Left ventricle myocardium inferior (tissue), 1 donor: ENCODE results near the gene CACNG6. TPM values are rescaled to one million over a fixed set of nuclear protein-coding genes. Genes with fewer than 3 reads are reported as not detected.
"Not testable (repeated sequence)": the region's sequence is repeated elsewhere in the genome, so short reads cannot be mapped to it uniquely, and the experiment has no call there.

ENCODE experiments used
- DNase-seq: peaks from one replicate; pipeline ENCODE4 v3.0.0-alpha.2; 2020
- H3K27ac ChIP-seq: fragments of 200-600 bp; replicated peaks from 2 replicates; pipeline ENCODE4 v1.8.0; 2021
- H3K27me3 ChIP-seq: fragments of 200-600 bp; 2 replicates; pipeline ENCODE4 v1.8.0; 2021; ENCODE audit warnings: low read depth
- H3K36me3 ChIP-seq: fragments of 200-600 bp; 2 replicates; pipeline ENCODE4 v1.8.0; 2021
- H3K4me1 ChIP-seq: fragments of 200-600 bp; 2 replicates; pipeline ENCODE4 v1.8.0; 2021
- H3K4me3 ChIP-seq: fragments of 200-600 bp; 2 replicates; pipeline ENCODE4 v1.8.0; 2021; ENCODE audit warnings: mild to moderate bottlenecking, moderate library complexity
- H3K9me3 ChIP-seq: fragments of 200-600 bp; replicated peaks from 2 replicates; pipeline ENCODE4 v1.8.0; 2021
- intact Hi-C: fragments of 100-400 bp; cut with micrococcal nuclease; formaldehyde crosslinking; loops from one replicate; pipeline ENCODE4 v1.11.0; 2022
- total RNA-seq: library from RNA; stranded (reverse); fragmentation: NEBNext Ultra II Directional; extraction: Animal tissue kit (Norgen Biotek cat#: 25700); gene quantifications from one replicate; pipeline ENCODE4 v1.2.1, GENCODE V29; 2021
- TF ChIP-seq, protein P1 (sequence below): fragments of 200-600 bp; IDR thresholded peaks from 2 replicates; pipeline ENCODE4 v1.8.0; 2021; ENCODE audit warnings: antibody characterized with exemption, mild to moderate bottlenecking, borderline replicate concordance
- donor health status: DM: no; HTN: yes; CAD: no; lungs with severe emphysema.

Gene CACNG6
- total RNA-seq, 1 donor from 2014 or later = not detected

DNA sequence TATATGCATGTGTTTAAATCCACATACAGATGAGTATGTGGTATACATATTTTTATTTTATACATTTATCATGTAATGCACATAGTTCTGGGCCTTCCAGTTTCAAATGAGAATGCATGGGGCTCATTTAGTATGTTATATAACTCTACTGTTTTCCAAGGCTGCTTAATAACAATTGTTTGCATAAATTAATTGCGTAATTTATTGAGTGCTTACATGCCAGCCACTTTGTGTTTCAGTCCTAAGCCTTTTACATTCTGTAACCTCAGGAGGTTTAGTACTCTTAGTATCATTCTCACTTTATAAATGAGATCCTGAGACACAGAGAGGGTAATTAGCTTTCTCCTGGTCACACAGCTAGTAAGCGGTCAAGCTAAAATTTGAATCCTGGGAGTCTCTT is 45.4 kb upstream of the CACNG6 start:
- no peak for DNase-seq
- Histone ChIP-seq H3K27ac (no peak overlapping the region), H3K4me3 (no peak overlapping the region), H3K36me3 (no peaks in the 10 kb centered on the region), H3K27me3 (peaks cover 96% of the 10 kb centered on the region), H3K9me3 (no peaks in the 10 kb centered on the region), H3K4me1 (no peaks in the 10 kb centered on the region)
- TF ChIP-seq, protein P1, sequence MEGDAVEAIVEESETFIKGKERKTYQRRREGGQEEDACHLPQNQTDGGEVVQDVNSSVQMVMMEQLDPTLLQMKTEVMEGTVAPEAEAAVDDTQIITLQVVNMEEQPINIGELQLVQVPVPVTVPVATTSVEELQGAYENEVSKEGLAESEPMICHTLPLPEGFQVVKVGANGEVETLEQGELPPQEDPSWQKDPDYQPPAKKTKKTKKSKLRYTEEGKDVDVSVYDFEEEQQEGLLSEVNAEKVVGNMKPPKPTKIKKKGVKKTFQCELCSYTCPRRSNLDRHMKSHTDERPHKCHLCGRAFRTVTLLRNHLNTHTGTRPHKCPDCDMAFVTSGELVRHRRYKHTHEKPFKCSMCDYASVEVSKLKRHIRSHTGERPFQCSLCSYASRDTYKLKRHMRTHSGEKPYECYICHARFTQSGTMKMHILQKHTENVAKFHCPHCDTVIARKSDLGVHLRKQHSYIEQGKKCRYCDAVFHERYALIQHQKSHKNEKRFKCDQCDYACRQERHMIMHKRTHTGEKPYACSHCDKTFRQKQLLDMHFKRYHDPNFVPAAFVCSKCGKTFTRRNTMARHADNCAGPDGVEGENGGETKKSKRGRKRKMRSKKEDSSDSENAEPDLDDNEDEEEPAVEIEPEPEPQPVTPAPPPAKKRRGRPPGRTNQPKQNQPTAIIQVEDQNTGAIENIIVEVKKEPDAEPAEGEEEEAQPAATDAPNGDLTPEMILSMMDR = no peak
- intact Hi-C loops = no loop called here

DNA sequence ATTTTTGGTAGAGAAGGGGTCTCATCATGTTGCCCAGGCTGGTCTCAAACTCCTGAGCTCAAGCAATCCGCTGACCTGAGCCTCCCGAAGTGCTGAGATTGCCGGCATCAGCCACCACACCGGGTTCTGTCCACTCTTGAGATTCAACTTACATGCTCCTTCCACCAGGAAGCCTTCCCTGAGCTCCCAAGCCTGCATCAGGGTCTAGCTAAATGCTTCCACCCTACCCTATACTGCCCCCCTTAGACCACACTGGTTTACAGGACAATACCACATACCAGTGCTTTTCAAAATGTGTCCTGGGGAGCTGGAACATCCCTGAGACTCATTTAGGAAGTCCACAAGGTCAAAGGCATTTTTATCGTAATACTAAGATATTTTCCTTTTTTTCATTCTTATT is 43.8 kb upstream of the CACNG6 start:
- H3K27me3 ChIP-seq = peaks cover 96% of the 10 kb centered on the region
- TF ChIP-seq, protein P1 = no peak
- no peak overlapping the region for H3K4me3 ChIP-seq
- no peak for DNase-seq
- no peak overlapping the region for H3K27ac ChIP-seq
- no peaks in the 10 kb centered on the region for H3K36me3 ChIP-seq
- no peaks in the 10 kb centered on the region for H3K4me1 ChIP-seq
- intact Hi-C loops = no loop called here
- no peaks in the 10 kb centered on the region for H3K9me3 ChIP-seq

DNA sequence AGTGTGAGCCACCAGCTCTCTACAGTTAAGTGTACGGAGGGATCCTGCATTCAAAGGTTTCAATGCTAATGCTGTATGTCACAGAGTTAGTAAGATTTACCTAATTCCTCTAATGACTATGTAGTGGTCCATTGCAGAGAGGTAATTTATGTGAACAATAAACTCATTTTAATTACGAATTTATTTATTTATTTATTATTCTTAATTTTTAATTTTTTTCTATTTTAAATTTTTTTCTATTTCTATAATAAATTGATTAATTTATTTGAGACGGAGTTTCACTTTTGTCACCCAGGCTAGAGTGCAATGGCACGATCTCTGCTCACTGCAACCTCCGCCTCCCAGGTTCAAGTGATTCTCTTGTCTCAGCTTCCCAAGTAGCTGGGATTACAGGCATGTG is 42.8 kb upstream of the CACNG6 start:
- H3K4me3 ChIP-seq, H3K4me1 ChIP-seq, H3K27ac ChIP-seq, DNase-seq, intact Hi-C loops, H3K9me3 ChIP-seq, H3K36me3 ChIP-seq: not testable (repeated sequence)
- H3K27me3 ChIP-seq = peaks cover 96% of the 10 kb centered on the region

DNA sequence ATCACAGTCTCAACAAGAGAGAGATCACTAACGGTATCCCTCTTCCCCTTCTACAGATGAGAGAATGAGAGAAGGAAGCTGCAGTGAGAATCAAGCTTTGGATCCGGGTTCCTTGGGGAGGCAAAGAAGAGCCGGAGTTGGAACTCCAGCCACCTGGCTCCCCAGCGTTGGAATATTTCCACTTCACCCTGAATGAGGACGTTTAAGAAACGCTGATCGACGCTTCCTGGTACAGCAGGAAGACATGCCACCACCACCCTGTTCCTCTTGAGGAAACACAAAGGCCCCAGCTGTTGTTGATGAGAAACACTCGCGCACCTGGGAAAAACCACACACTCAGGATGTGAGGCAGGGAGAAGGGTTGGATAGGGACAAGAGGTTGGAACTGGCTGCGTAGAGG is 40.0 kb upstream of the CACNG6 start:
- Histone ChIP-seq H3K27me3 (peaks cover 95% of the 10 kb centered on the region), H3K9me3 (no peaks in the 10 kb centered on the region)
- TF ChIP-seq, protein P1 = no peak

DNA sequence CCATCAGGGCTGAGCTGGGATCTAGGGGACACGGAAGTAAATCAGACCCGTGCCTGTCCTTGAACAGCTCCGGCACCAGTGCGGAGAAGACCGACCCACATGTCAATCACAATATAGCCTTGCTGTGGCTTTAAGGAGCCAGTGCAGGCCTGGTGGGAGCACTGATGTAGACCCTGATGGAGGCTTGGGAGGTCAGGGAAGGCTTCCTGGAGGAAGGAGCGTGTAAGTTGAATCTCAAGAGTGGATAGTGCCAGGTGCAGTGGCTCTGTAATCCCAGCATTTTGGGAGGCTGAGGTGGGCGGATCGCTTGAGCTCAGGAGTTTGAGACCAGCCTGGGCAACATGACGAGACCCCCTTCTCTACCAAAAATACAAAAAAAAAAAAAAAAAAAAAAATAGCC is 39.5 kb upstream of the CACNG6 start:
- Histone ChIP-seq H3K9me3 (no peaks in the 10 kb centered on the region), H3K27me3 (peaks cover 96% of the 10 kb centered on the region), H3K36me3 (no peaks in the 10 kb centered on the region), H3K27ac (no peak overlapping the region), H3K4me1 (no peaks in the 10 kb centered on the region), H3K4me3 (no peak overlapping the region)
- DNase-seq = no peak
- intact Hi-C loops = no loop called here
- TF ChIP-seq, protein P1 = no peak

More for the DNA sequence above, 40.0 kb upstream of the CACNG6 start:
- intact Hi-C loops = no loop called here
- DNase-seq = no peak
- Histone ChIP-seq H3K36me3 (no peaks in the 10 kb centered on the region), H3K4me3 (no peak overlapping the region), H3K4me1 (no peaks in the 10 kb centered on the region), H3K27ac (no peak overlapping the region)

DNA sequence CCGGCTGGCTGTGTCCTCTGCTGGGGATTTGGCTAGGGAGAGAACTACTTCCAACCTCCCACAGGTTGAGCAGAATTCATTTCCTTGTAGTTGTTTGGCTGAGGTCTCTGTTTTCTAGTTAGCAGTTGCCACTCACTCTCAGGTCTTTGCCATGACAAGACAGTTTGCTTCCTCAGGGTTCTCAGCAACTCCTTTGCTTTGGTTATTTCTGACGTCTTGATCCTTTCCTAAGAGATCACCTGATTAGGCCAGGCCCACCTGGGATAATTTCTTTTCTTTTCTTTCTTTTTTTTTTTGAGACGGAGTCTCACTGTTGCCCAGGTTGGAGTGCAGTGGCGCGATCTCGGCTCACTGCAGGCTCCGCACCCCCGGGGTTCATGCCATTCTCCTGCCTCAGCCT is 38.1 kb upstream of the CACNG6 start:
- no peak for DNase-seq
- no peak overlapping the region for H3K4me3 ChIP-seq
- H3K27ac ChIP-seq = no peak overlapping the region
- H3K36me3 ChIP-seq = no peaks in the 10 kb centered on the region
- H3K27me3 ChIP-seq = peaks cover 96% of the 10 kb centered on the region
- TF ChIP-seq, protein P1 = no peak
- no peaks in the 10 kb centered on the region for H3K4me1 ChIP-seq
- intact Hi-C loops = no loop called here
- no peaks in the 10 kb centered on the region for H3K9me3 ChIP-seq
